NB4 (cell line): Measurements from ENCODE around the gene ARL6IP5.

ENCODE experiments used
- DNase-seq: peaks from one replicate; pipeline ENCODE4 v3.0.0; 2010; ENCODE audit warnings: low read depth
- H3K4me3 ChIP-seq: one replicate; pipeline ENCODE4 v1.5.1; 2011; ENCODE audit warnings: mild to moderate bottlenecking, low read depth, low read length, moderate library complexity
- MAX ChIP-seq: IDR thresholded peaks from 2 replicates; pipeline ENCODE4 v1.6.1; 2011; ENCODE audit warnings: low read depth, low read length
- MYC ChIP-seq: IDR thresholded peaks from 2 replicates; pipeline ENCODE4 v1.6.1; 2011; ENCODE audit warnings: low read depth, low read length
- POLR2A ChIP-seq: IDR thresholded peaks from 2 replicates; pipeline ENCODE4 v1.6.1; 2011; ENCODE audit warnings: mild to moderate bottlenecking; ENCODE audit not compliant: insufficient read length; ENCODE audit errors: extremely low read depth
- TF ChIP-seq, protein P1 (sequence below): IDR thresholded peaks from one replicate; pipeline ENCODE4 v1.5.1; 2012; ENCODE audit warnings: low read depth, low read length

The ARL6IP5 gene

GRCh38 chr3:69122403-69122802 lies 37.7 kb downstream of the ARL6IP5 start, which contains the start of gene LMOD3:
Gene LMOD3 (minus strand): TSS chr3:69122595. CDS start chr3:69122386, 209 bp downstream.
- DNase-seq, result no peak
- TF ChIP-seq MYC (no peak), MAX (no peak), POLR2A (no peak)
- TF ChIP-seq, protein P1, sequence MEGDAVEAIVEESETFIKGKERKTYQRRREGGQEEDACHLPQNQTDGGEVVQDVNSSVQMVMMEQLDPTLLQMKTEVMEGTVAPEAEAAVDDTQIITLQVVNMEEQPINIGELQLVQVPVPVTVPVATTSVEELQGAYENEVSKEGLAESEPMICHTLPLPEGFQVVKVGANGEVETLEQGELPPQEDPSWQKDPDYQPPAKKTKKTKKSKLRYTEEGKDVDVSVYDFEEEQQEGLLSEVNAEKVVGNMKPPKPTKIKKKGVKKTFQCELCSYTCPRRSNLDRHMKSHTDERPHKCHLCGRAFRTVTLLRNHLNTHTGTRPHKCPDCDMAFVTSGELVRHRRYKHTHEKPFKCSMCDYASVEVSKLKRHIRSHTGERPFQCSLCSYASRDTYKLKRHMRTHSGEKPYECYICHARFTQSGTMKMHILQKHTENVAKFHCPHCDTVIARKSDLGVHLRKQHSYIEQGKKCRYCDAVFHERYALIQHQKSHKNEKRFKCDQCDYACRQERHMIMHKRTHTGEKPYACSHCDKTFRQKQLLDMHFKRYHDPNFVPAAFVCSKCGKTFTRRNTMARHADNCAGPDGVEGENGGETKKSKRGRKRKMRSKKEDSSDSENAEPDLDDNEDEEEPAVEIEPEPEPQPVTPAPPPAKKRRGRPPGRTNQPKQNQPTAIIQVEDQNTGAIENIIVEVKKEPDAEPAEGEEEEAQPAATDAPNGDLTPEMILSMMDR, result no peak
- H3K4me3 ChIP-seq, result no peak within 1 kb of the TSS

DNA sequence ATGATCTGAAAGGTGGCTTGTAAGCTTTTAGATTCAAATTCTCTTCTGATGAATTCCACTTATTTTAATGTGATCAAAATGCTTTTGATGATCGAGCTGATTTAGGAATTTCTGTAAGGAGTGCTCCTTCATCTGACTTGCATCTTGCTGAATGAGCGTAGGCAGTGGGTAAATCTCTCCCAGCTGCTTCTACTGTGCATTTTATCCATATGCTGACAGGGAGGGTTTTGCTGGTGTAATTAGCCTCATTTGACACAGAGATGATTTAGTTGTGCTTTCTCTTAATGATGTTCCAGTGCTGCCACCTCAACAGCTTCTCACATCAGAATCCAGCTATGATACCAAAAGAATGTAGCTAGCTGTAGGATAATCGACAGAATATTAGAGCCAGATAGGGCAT lies 41.5 kb downstream of the ARL6IP5 start:
- DNase-seq, result no peak
- TF ChIP-seq MYC (no peak), MAX (no peak), POLR2A (no peak)
- TF ChIP-seq, protein P1, result no peak
- no peak overlapping the region for H3K4me3 ChIP-seq

GRCh38 chr3:69126999-69127398 lies 42.3 kb downstream of the ARL6IP5 start:
- no peak for DNase-seq
- no peak overlapping the region for H3K4me3 ChIP-seq
- TF ChIP-seq MYC (no peak), MAX (no peak), POLR2A (no peak)
- TF ChIP-seq, protein P1, result no peak

- TF ChIP-seq MYC (no peak), POLR2A (no peak), MAX (no peak)
- TF ChIP-seq, protein P1, result no peak
- no peak overlapping the region for H3K4me3 ChIP-seq
- DNase-seq, result no peak
Observed at GRCh38 chr3:69128509-69128908, 43.8 kb downstream of the ARL6IP5 start.

GRCh38 chr3:69129531-69129930 lies 44.8 kb downstream of the ARL6IP5 start:
- TF ChIP-seq MAX, result no peak
- TF ChIP-seq, protein P1, result no peak
- TF ChIP-seq POLR2A, result no peak
- DNase-seq, result no peak
- H3K4me3 ChIP-seq, result no peak overlapping the region

GRCh38 chr3:69130689-69131088 lies 46.0 kb downstream of the ARL6IP5 start:
- no peak for TF ChIP-seq MYC
- TF ChIP-seq POLR2A, result no peak
- no peak for TF ChIP-seq MAX
- TF ChIP-seq, protein P1, result no peak
- H3K4me3 ChIP-seq, result no peak overlapping the region
- DNase-seq, result no peak
